ENCODE results near the gene JARID2. TPM values are rescaled to one million over a fixed set of nuclear protein-coding genes. Genes with fewer than 3 reads are reported as not detected.

The JARID2 gene
- total and polyA plus RNA-seq, 2 of the 4 experiments (the other 2 are of a cell fraction) = 9.6 to 12.9 TPM

- CTCF ChIA-PET = no interaction called here
- Histone ChIP-seq H2BK15ac (ENCODE audit: low read depth, low read length) (no peak overlapping the region), H3K27me3 (ENCODE audit: control insufficient read depth, insufficient read depth, low read length) (no peaks in the 10 kb centered on the region), H3K4ac (ENCODE audit: low read depth, low read length) (no peak overlapping the region), H2BK120ac (ENCODE audit: low read depth, low read length) (no peak overlapping the region), H3K9me1 (ENCODE audit: insufficient read depth, low read length) (peaks cover 21% of the 10 kb centered on the region; the same call in 1 of the 2 replicates), H3K23ac (ENCODE audit: low read depth, low read length) (no peak overlapping the region), H2AFZ (replicated peaks; ENCODE audit: low read length, poor library complexity) (no peak overlapping the region), H3K4me1 (ENCODE audit: control insufficient read depth, insufficient read depth, low read length) (peaks cover 22% of the 10 kb centered on the region), H4K91ac (ENCODE audit: insufficient read depth, low read depth, low read length) (no peak overlapping the region), H3K9me3 (ENCODE audit: control insufficient read depth, insufficient read depth, low read length) (no peaks in the 10 kb centered on the region), H4K20me1 (ENCODE audit: insufficient read depth, low read length) (peaks cover 78% of the 10 kb centered on the region), H3K27ac (ENCODE audit: insufficient read depth, low read length) (no peak overlapping the region), H4K8ac (ENCODE audit: low read depth in 2 of 2, low read length in 2 of 2) (no peak overlapping the region), H3K79me1 (ENCODE audit: low read depth in 1 of 2, low read length in 2 of 2) (peaks cover 14 to 84% of the 10 kb centered on the region in 2 experiments; a peak in 3 of 4 replicates), H4K5ac (ENCODE audit: low read depth, low read length) (no peak overlapping the region), H3K4me3 (ENCODE audit: insufficient read depth, low read depth, low read length) (no peak overlapping the region), H3K56ac (ENCODE audit: extremely low read depth, insufficient read depth, low read length) (no peak overlapping the region), H3K36me3 (ENCODE audit: control insufficient read depth, insufficient read depth, low read length) (no peaks in the 10 kb centered on the region), H3K9ac (ENCODE audit: low read depth, low read length) (no peak overlapping the region), H3K18ac (ENCODE audit: low read depth, low read length) (no peak overlapping the region), H3K14ac (replicated peaks; ENCODE audit: low read depth, low read length) (no peak overlapping the region), H2BK5ac (ENCODE audit: low read depth, low read length, poor library complexity, severe bottlenecking) (no peak overlapping the region), H2BK20ac (ENCODE audit: low read depth, low read length) (no peak overlapping the region), H2AK5ac (ENCODE audit: low read depth, low read length) (no peak overlapping the region), H3K4me2 (ENCODE audit: low read depth, low read length) (0 out of 2 replicates have a peak overlapping the region, but pooled peaks have one; percentile 17), H2AK9ac (replicated peaks; ENCODE audit: low read depth, low read length, poor library complexity) (no peak overlapping the region)
- TF ChIP-seq RAD21 (IDR thresholded peaks at IDR 0.05; ENCODE audit: low read length) = no peak
- intact Hi-C loops (cut with micrococcal nuclease) = no loop called here
- dilution Hi-C loops (cut with HindIII; ENCODE audit: low sequenced_read_pairs, unreplicated experiment) = no loop called here
- POLR2A ChIA-PET (ENCODE audit: unreplicated experiment) = no interaction called here
- no TSS peak for BruUV-seq (replicated peaks)
- WGBS, 2 experiments (ENCODE audit: extremely low coverage in 2 of 2, insufficient read length in 1 of 2) = no CpG with 5 or more reads among the region's 3 CpGs
- in situ Hi-C loops (cut with MboI; ENCODE audit: low sequenced_read_pairs) = no loop called here
- ATAC-seq (ENCODE audit: low read depth) (no peak), DNase-seq (no peak)
Measured at GRCh38 chr6:15309611-15310283, 63.9 kb downstream of the JARID2 start.
